HEK293T (cell line): Measurements from ENCODE around the gene NT5C3A.

ENCODE experiments used
- CTCF ChIA-PET: fragments of 350-600 bp; formaldehyde crosslinking; extraction: SDS; loops from one replicate; lab custom pipeline; 2021; ENCODE audit warnings: antibody characterized with exemption, inconsistent platforms; lab: Yijun Ruan, JAX
- POLR2A ChIA-PET: fragments of 350-600 bp; formaldehyde crosslinking; extraction: SDS; loops from one replicate; lab custom pipeline; 2020; ENCODE audit warnings: antibody characterized with exemption, inconsistent platforms; lab: Yijun Ruan, JAX
- DNase-seq: peaks from one replicate; pipeline ENCODE4 v3.0.0; 2012; ENCODE audit warnings: mixed read lengths; ENCODE audit errors: extremely low spot score
- ARNT ChIP-seq: fragments of 450-650 bp; IDR thresholded peaks from 2 replicates; pipeline ENCODE4 v1.6.1; 2017; ENCODE audit warnings: mild to moderate bottlenecking
- BHLHE40 ChIP-seq: fragments of 450-650 bp; IDR thresholded peaks from 2 replicates; pipeline ENCODE4 v1.6.1; 2016; ENCODE audit warnings: mild to moderate bottlenecking, moderate library complexity, borderline replicate concordance
- CTBP1 ChIP-seq: fragments of 450-650 bp; IDR thresholded peaks from 2 replicates; pipeline ENCODE4 v1.6.1; 2016; ENCODE audit warnings: borderline replicate concordance
- ELF4 ChIP-seq: fragments of 450-650 bp; IDR thresholded peaks from 2 replicates; pipeline ENCODE4 v1.6.1; 2017; ENCODE audit warnings: antibody characterized with exemption
- FOXA1 ChIP-seq: fragments of 450-650 bp; IDR thresholded peaks from 2 replicates; pipeline ENCODE4 v1.6.1; 2016; ENCODE audit warnings: mild to moderate bottlenecking
- FOXK2 ChIP-seq: fragments of 450-650 bp; IDR thresholded peaks from 2 replicates; pipeline ENCODE4 v1.6.1; 2016; ENCODE audit warnings: mild to moderate bottlenecking
- FOXM1 ChIP-seq: fragments of 450-650 bp; IDR thresholded peaks from 2 replicates; pipeline ENCODE4 v1.6.1; 2017; ENCODE audit warnings: mild to moderate bottlenecking, borderline replicate concordance
- HDGF ChIP-seq: fragments of 450-650 bp; IDR thresholded peaks from 2 replicates; pipeline ENCODE4 v1.6.1; 2017; ENCODE audit warnings: antibody characterized with exemption, borderline replicate concordance
- L3MBTL2 ChIP-seq: fragments of 450-650 bp; conservative IDR thresholded peaks from 2 replicates; pipeline ENCODE4 v1.6.1; 2016; ENCODE audit warnings: mild to moderate bottlenecking
- LEF1 ChIP-seq: fragments of 450-650 bp; IDR thresholded peaks from 2 replicates; pipeline ENCODE4 v1.6.1; 2017; ENCODE audit warnings: mild to moderate bottlenecking, borderline replicate concordance
- NFRKB ChIP-seq: fragments of 450-650 bp; IDR thresholded peaks from 2 replicates; pipeline ENCODE4 v1.6.1; 2016; ENCODE audit warnings: mild to moderate bottlenecking, moderate library complexity
- PKNOX1 ChIP-seq: fragments of 450-650 bp; IDR thresholded peaks from 2 replicates; pipeline ENCODE4 v1.6.1; 2016
- SP1 ChIP-seq: fragments of 450-650 bp; IDR thresholded peaks from 2 replicates; pipeline ENCODE4 v1.6.1; 2017
- SUZ12 ChIP-seq: fragments of 450-650 bp; IDR thresholded peaks from 2 replicates; pipeline ENCODE4 v1.6.1; 2016; ENCODE audit warnings: mild to moderate bottlenecking
- TARDBP ChIP-seq: fragments of 450-650 bp; IDR thresholded peaks from 2 replicates; pipeline ENCODE4 v1.6.1; 2016
- ZNF384 ChIP-seq: fragments of 450-650 bp; IDR thresholded peaks from 2 replicates; pipeline ENCODE4 v1.6.1; 2016

Gene NT5C3A

DNA sequence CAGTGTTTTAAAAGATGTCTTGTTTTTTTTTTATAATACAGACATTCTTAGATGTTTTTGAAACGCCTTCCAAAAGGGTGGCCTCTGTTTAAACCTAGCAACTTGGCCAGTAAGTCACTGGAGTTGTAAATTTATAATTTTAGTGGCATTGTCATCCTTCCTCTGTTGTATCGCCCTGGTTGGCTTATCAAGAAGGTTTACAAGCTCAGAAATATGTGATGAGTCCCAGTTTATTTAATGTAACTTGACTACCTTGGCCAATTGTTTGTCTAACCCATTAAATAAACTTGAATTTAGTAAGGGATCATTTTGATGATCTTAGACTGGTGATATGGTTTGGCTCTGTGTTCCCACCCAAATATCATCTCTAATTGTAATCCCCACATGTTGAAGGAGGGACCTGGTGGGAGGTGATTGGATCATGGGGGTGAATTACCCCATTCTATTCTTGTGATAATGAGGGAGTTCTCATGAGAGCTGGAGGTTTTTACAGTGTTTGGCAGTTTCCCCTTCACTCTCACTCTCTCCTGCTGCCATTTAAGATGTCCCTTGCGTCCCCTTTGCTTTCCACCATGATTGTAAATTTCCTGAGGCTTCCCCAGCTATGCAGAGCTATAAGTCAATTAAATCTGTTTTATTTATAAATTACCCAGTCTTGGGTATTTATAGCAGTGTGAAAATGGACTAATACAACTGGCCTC lies 13.4 kb upstream of the NT5C3A start:
- DNase-seq, result no peak
- TF ChIP-seq TARDBP (no peak), PKNOX1 (no peak), ZNF384 (no peak), ELF4 (no peak), LEF1 (no peak), FOXK2 (no peak), HDGF (no peak), ARNT (no peak), NFRKB (no peak), FOXM1 (no peak), BHLHE40 (no peak), L3MBTL2 (no peak), SUZ12 (no peak)
- POLR2A ChIA-PET, result interaction anchor here (1.7 kb wide), 1 partner anchor 13 kb away, joined by 9 read pairs; the partner anchor contains the start of gene NT5C3A
- CTCF ChIA-PET, result no interaction called here

GRCh38 chr7:33073243-33073642 lies 10.7 kb upstream of the NT5C3A start:
- ChIA-PET CTCF (interaction anchor here (0.7 kb wide), 1 partner anchor 226 kb away, joined by 3 read pairs; no protein-coding TSS in a partner anchor), POLR2A (interaction anchor here (1.8 kb wide), 1 partner anchor 11 kb away, joined by 11 read pairs; the partner anchor contains the start of gene NT5C3A)
- TF ChIP-seq BHLHE40 (no peak), PKNOX1 (no peak), CTBP1 (no peak), LEF1 (no peak), FOXA1 (no peak), ZNF384 (no peak), NFRKB (no peak), ARNT (no peak), SUZ12 (no peak), SP1 (no peak), FOXK2 (no peak), ELF4 (no peak), HDGF (no peak), L3MBTL2 (no peak), FOXM1 (no peak), TARDBP (no peak)
- no peak for DNase-seq

DNA sequence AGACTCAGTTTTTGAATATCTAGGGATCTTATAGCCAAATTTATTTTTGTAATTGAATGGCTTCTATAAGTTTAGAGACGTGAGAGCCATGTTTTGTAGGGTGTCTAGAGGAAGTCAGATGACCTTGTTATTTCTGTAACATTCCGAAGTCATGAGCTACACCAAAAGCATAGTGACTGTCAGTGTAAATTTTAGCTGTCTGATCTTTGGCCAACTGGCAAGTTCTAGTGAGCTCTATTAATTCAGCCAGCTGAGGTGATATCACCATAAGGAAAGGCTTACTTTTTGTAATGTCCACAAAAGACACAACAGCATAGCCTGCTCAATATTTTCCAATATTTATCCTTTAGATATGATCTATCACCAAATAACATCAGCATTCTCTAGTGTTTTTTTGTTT lies 9.9 kb upstream of the NT5C3A start:
- TF ChIP-seq HDGF, result no peak
- no peak for TF ChIP-seq CTBP1
- ChIA-PET POLR2A (interaction anchor here (1.8 kb wide), 1 partner anchor 10 kb away, joined by 11 read pairs; the partner anchor contains the start of gene NT5C3A), CTCF (interaction anchor here (0.6 kb wide), 1 partner anchor 9 kb away, joined by 3 read pairs; no protein-coding TSS in a partner anchor)
- DNase-seq, result no peak

- no peak for TF ChIP-seq ARNT
- TF ChIP-seq FOXK2, result no peak
- TF ChIP-seq CTBP1, result no peak
- TF ChIP-seq NFRKB, result no peak
- TF ChIP-seq L3MBTL2, result no peak
- TF ChIP-seq LEF1, result no peak
- no peak for TF ChIP-seq SUZ12
- no peak for TF ChIP-seq TARDBP
- no peak for TF ChIP-seq FOXM1
- DNase-seq, result no peak
- ChIA-PET CTCF (no interaction called here), POLR2A (interaction anchor here (1.1 to 1.4 kb wide), 2 partner anchors 9 to 37 kb away, joined by 3 to 4 read pairs; partner anchors contain the start of gene NT5C3A)
Observed at GRCh38 chr7:33070831-33071230, 8.3 kb upstream of the NT5C3A start.

DNA sequence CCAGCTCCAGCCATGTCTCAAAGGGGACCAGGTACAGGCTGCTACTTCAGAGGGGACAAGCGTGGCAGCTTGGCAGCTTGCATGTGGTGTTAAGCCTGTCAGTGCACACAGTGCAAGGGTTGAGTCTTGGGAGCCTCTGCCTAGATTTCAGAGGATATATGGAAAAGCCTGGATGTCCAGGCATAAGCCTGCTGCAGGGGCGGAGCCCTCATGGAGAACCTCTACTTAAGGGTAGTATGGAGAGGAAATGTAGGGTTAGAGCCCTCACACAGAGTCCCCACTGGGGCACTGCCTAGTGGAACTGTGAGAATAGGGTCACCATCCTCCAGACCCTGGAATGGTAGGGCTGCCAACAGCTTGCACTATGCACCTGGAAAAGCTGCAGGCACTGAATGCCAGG lies 7.7 kb upstream of the NT5C3A start:
- CTCF ChIA-PET, result no interaction called here

DNA sequence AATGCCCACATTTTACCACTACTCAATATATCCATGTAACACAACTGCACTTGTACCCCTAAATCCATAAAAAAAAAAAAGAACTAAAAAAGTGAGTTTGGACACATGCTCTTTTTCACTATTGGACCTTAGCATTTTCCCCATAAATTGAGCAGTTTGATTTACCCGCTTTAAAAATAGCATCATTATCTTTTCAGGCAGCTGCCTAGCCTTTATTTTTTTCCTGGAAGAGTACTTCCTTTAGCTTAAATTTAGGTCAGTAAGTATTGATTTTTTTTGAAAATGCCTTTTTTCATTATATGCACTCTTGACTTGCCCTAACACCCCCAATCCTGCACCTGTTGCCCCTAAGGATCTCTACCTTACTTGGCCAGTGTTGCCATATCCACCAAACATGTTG lies 5.3 kb upstream of the NT5C3A start:
- TF ChIP-seq ARNT (no peak), CTBP1 (no peak), LEF1 (no peak), L3MBTL2 (no peak), FOXM1 (no peak), BHLHE40 (no peak)
- ChIA-PET POLR2A (no interaction called here), CTCF (no interaction called here)
- no peak for DNase-seq

More for the DNA sequence above, 7.7 kb upstream of the NT5C3A start:
- no peak for DNase-seq
- TF ChIP-seq CTBP1 (no peak), SUZ12 (no peak), NFRKB (no peak), HDGF (no peak), ARNT (no peak), ZNF384 (no peak), LEF1 (no peak), BHLHE40 (no peak), FOXA1 (no peak), ELF4 (no peak), TARDBP (no peak), SP1 (no peak), PKNOX1 (no peak)
- POLR2A ChIA-PET, result interaction anchor here (1.1 to 1.4 kb wide), 2 partner anchors 8 to 38 kb away, joined by 3 to 4 read pairs; partner anchors contain the start of gene NT5C3A

DNA sequence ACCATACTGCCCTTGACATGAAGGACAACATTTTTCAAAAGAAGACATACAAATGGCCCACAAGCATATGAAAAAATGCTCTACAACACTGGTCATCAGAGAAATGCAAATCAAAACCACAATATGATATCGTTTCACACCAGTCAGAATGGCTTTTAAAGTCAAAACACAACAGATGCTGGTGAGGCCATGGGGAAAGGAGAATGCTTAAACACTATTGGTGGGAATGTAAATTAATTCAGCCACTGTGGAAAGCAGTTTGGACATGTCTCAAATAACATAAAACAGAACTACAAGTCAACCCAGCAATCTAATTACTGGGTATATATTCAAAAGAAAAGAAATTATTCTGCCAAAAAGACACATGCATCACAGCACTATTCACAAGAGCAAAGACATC lies 4.2 kb upstream of the NT5C3A start:
- no peak for DNase-seq
- CTCF ChIA-PET, result no interaction called here
- POLR2A ChIA-PET, result no interaction called here
- no peak for TF ChIP-seq SUZ12
- no peak for TF ChIP-seq PKNOX1
- no peak for TF ChIP-seq FOXK2
- TF ChIP-seq ARNT, result no peak
- no peak for TF ChIP-seq HDGF
- TF ChIP-seq NFRKB, result no peak
- TF ChIP-seq TARDBP, result no peak
- no peak for TF ChIP-seq LEF1
- no peak for TF ChIP-seq L3MBTL2
- no peak for TF ChIP-seq BHLHE40
- no peak for TF ChIP-seq SP1
- TF ChIP-seq CTBP1, result no peak
- no peak for TF ChIP-seq ZNF384
- TF ChIP-seq FOXA1, result no peak
- no peak for TF ChIP-seq ELF4
- TF ChIP-seq FOXM1, result no peak
